ENCODE data around the gene NOP53.

- TF ChIP-seq CREB3 (tag; conservative IDR thresholded peaks at IDR 0.05; ENCODE audit: low read depth) (no peak), USF2 (CRISPR knock-in tag; IDR thresholded peaks at IDR 0.05) (no peak), HDAC2 (IDR thresholded peaks at IDR 0.05) (no peak), TOE1 (IDR thresholded peaks at IDR 0.05; ENCODE audit: borderline replicate concordance) (no peak), TOE1 (CRISPR knock-in tag; IDR thresholded peaks at IDR 0.05; ENCODE audit: borderline replicate concordance, low read depth) (no peak), MCM2 (IDR thresholded peaks at IDR 0.05; ENCODE audit: low read depth) (no peak), ZNF217 (CRISPR knock-in tag; IDR thresholded peaks at IDR 0.05) (no peak), CTCF (IDR thresholded peaks at IDR 0.05 in 2 of 3, conservative IDR thresholded peaks at IDR 0.05 in 1 of 3; ENCODE audit: insufficient read depth in 2 of 3, low read depth in 1 of 3, low read length in 3 of 3) (no peak), POLR3A (IDR thresholded peaks at IDR 0.05; ENCODE audit: borderline replicate concordance, extremely low read depth, insufficient read depth, insufficient read length) (no peak), E2F8 (IDR thresholded peaks at IDR 0.05; ENCODE audit: low read depth, partially characterized antibody) (no peak)
These were observed 53.5 kb downstream of the NOP53 start for GRCh38 chr19:47798904-47799266.
